Colonic mucosa (tissue), 4 donors: Measurements from ENCODE around the gene MRC2. TPM values are rescaled to one million over a fixed set of nuclear protein-coding genes. Genes with fewer than 3 reads are reported as not detected.

Source experiments
- DNase-seq: peaks from one replicate; pipeline ENCODE4 v3.0.0-alpha.2; 2020
- H3K27ac ChIP-seq: fragments of 200-600 bp; one replicate; pipeline ENCODE4 v1.8.0; 2021
- H3K27me3 ChIP-seq: fragments of 200-600 bp; one replicate; pipeline ENCODE4 v1.8.0; 2021
- H3K36me3 ChIP-seq: fragments of 200-600 bp; one replicate; pipeline ENCODE4 v1.8.0; 2021
- H3K4me1 ChIP-seq: fragments of 200-600 bp; one replicate; pipeline ENCODE4 v1.8.0; 2021; ENCODE audit warnings: mild to moderate bottlenecking
- H3K4me3 ChIP-seq: fragments of 200-600 bp; one replicate; pipeline ENCODE4 v1.8.0; 2021
- H3K9ac ChIP-seq, 2 donors: one replicate each; pipeline ENCODE4 v1.7.0; 2013; ENCODE audit warnings: control low read depth in 2 of 2, low read depth in 2 of 2, low read length in 2 of 2
- H3K9me3 ChIP-seq: fragments of 200-600 bp; one replicate; pipeline ENCODE4 v1.8.0; 2021
- CTCF ChIP-seq: fragments of 200-600 bp; IDR thresholded peaks from one replicate; pipeline ENCODE4 v1.8.0; 2022; ENCODE audit warnings: antibody characterized with exemption, mild to moderate bottlenecking
- intact Hi-C: fragments of 100-400 bp; cut with DNase I; formaldehyde crosslinking; loops from one replicate; pipeline ENCODE4 v1.14.1; 2022
- total RNA-seq, 2 donors: library from RNA; stranded (reverse); fragmentation: NEBNext Ultra II Directional in 1 of 2; extraction: Animal tissue kit (Norgen Biotek cat#: 25700) in 1 of 2; gene quantifications; one replicate each; pipeline ENCODE4 v1.2.1, GENCODE V29; 2021
- donor health status: healthy.
- donor health status: DM: no; HTN: no; CAD: no.
- donor health status: DM: no; HTN: no; CAD: no.

The MRC2 gene
- total RNA-seq, 2 donors from 2014 or later: 6.4 to 10.9 TPM

GRCh38 chr17:62727916-62728672 lies 100.6 kb downstream of the MRC2 start:
- DNase-seq: no peak
- H3K27ac ChIP-seq: no peak overlapping the region
- H3K4me1 ChIP-seq: peaks cover 4% of the 10 kb centered on the region
- no peaks in the 10 kb centered on the region for H3K9me3 ChIP-seq
- H3K27me3 ChIP-seq: no peaks in the 10 kb centered on the region
- no peak overlapping the region for H3K9ac ChIP-seq
- intact Hi-C loops: no loop called here
- TF ChIP-seq CTCF: no peak
- no peak overlapping the region for H3K4me3 ChIP-seq
- no peaks in the 10 kb centered on the region for H3K36me3 ChIP-seq

- Histone ChIP-seq H3K4me1 (no peaks in the 10 kb centered on the region), H3K4me3 (no peak overlapping the region), H3K9ac (no peak overlapping the region), H3K36me3 (no peaks in the 10 kb centered on the region), H3K9me3 (no peaks in the 10 kb centered on the region), H3K27ac (no peak overlapping the region), H3K27me3 (no peaks in the 10 kb centered on the region)
- no peak for DNase-seq
- no peak for TF ChIP-seq CTCF
- intact Hi-C loops: no loop called here
Observed at GRCh38 chr17:62732125-62732524, 104.7 kb downstream of the MRC2 start.

GRCh38 chr17:62735044-62735651 lies 107.7 kb downstream of the MRC2 start:
- DNase-seq: no peak
- intact Hi-C loops: no loop called here
- H3K9me3 ChIP-seq: no peaks in the 10 kb centered on the region

GRCh38 chr17:62737513-62737912 lies 110.0 kb downstream of the MRC2 start:
- Histone ChIP-seq H3K36me3 (no peaks in the 10 kb centered on the region), H3K9me3 (no peaks in the 10 kb centered on the region), H3K9ac (no peak overlapping the region), H3K4me1 (no peaks in the 10 kb centered on the region), H3K4me3 (no peak overlapping the region), H3K27me3 (no peaks in the 10 kb centered on the region), H3K27ac (no peak overlapping the region)
- no peak for TF ChIP-seq CTCF
- no peak for DNase-seq
- intact Hi-C loops: no loop called here

More at GRCh38 chr17:62735044-62735651, 107.7 kb downstream of the MRC2 start:
- Histone ChIP-seq H3K27me3 (no peaks in the 10 kb centered on the region), H3K36me3 (no peaks in the 10 kb centered on the region), H3K9ac (no peak overlapping the region), H3K27ac (no peak overlapping the region), H3K4me1 (no peaks in the 10 kb centered on the region), H3K4me3 (no peak overlapping the region)
- no peak for TF ChIP-seq CTCF

GRCh38 chr17:62738281-62738680 lies 110.8 kb downstream of the MRC2 start:
- Histone ChIP-seq H3K36me3 (no peaks in the 10 kb centered on the region), H3K4me3 (no peak overlapping the region), H3K9me3 (no peaks in the 10 kb centered on the region), H3K9ac (no peak overlapping the region), H3K27ac (no peak overlapping the region), H3K4me1 (no peaks in the 10 kb centered on the region), H3K27me3 (no peaks in the 10 kb centered on the region)
- intact Hi-C loops: no loop called here
- no peak for TF ChIP-seq CTCF
- no peak for DNase-seq
